Tibial artery (tissue), 4 donors: Measurements from ENCODE around the gene VRK2.

Experiments used
- DNase-seq, 2 donors: peaks; one replicate each; pipeline ENCODE4 v3.0.0-alpha.2; 2019
- H3K27ac ChIP-seq, 2 donors: fragments of 200-600 bp; sonication (generic) in 1 of 2; 1 replicate in 1 of 2; 2 replicates in 1 of 2; pipeline ENCODE4 v1.5.1; 2018 to 2019; ENCODE audit warnings: mild to moderate bottlenecking in 1 of 2
- H3K27me3 ChIP-seq, 2 donors: fragments of 200-600 bp; sonication (generic) in 1 of 2; one replicate each; pipeline versions ENCODE4 v1.5.1 to v1.6.0; 2016 to 2019
- H3K36me3 ChIP-seq, 3 donors: fragments of 200-600 bp; sonication (generic) in 2 of 3; one replicate each; pipeline ENCODE4 v1.5.1; 2016 to 2019; ENCODE audit warnings: mild to moderate bottlenecking in 2 of 3
- H3K4me1 ChIP-seq, 4 donors: fragments of 200-600 bp; sonication (generic) in 2 of 4; 1 replicate in 3 of 4; 2 replicates in 1 of 4; pipeline ENCODE4 v1.5.1; 2016 to 2019
- H3K4me3 ChIP-seq, 2 donors: fragments of 200-600 bp; sonication (generic) in 1 of 2; 1 replicate in 1 of 2; 2 replicates in 1 of 2; pipeline ENCODE4 v1.5.1; 2018 to 2019; ENCODE audit warnings: mild to moderate bottlenecking in 2 of 2
- H3K9me3 ChIP-seq, 3 donors: fragments of 200-600 bp; sonication (generic) in 1 of 3; one replicate each; pipeline ENCODE4 v1.5.1; 2016 to 2019
- CTCF ChIP-seq, 2 experiments: fragments of 200-600 bp in 1 of 2; fragments of 450-650 bp in 1 of 2; IDR thresholded peaks; one replicate each; pipeline ENCODE4 v1.5.1; 2017 to 2019; ENCODE audit warnings: antibody characterized with exemption in 2 of 2, mild to moderate bottlenecking in 1 of 2, moderate library complexity in 1 of 2
- intact Hi-C: fragments of 100-400 bp; cut with DNase I; formaldehyde crosslinking; loops from one replicate; pipeline ENCODE4 v1.15.0; 2023; ENCODE audit warnings: low total_unique reads

VRK2 gene

GRCh38 chr2:58052978-58053377 lies 6.4 kb downstream of the VRK2 start:
- intact Hi-C loops: no loop called here
- Histone ChIP-seq H3K27me3 (no peaks in the 10 kb centered on the region), H3K4me1 (peaks cover 0 to 7% (median 2%) of the 10 kb centered on the region in 4 donors), H3K27ac (no peak overlapping the region), H3K9me3 (no peaks in the 10 kb centered on the region), H3K36me3 (peaks cover 0 to 2% (median 0%) of the 10 kb centered on the region in 3 donors), H3K4me3 (no peak overlapping the region)
- no peak for TF ChIP-seq CTCF (IDR thresholded peaks at IDR 0.05)
- no peak for DNase-seq

- intact Hi-C loops: no loop called here
- TF ChIP-seq CTCF (IDR thresholded peaks at IDR 0.05): no peak
- no peak for DNase-seq
- Histone ChIP-seq H3K36me3 (peaks cover 0 to 11% (median 0%) of the 10 kb centered on the region in 3 donors), H3K27me3 (no peaks in the 10 kb centered on the region), H3K27ac (no peak overlapping the region), H3K4me1 (peaks cover 0 to 3% (median 0%) of the 10 kb centered on the region in 4 donors), H3K9me3 (no peaks in the 10 kb centered on the region), H3K4me3 (no peak overlapping the region)
Observed at GRCh38 chr2:58054264-58054663, 7.7 kb downstream of the VRK2 start.

GRCh38 chr2:58055033-58055786 lies 8.6 kb downstream of the VRK2 start:
- Histone ChIP-seq H3K4me3 (no peak overlapping the region), H3K4me1 (peaks cover 0 to 3% (median 0%) of the 10 kb centered on the region in 4 donors), H3K27ac (no peak overlapping the region), H3K36me3 (peaks cover 0 to 11% (median 0%) of the 10 kb centered on the region in 3 donors), H3K9me3 (no peaks in the 10 kb centered on the region), H3K27me3 (no peaks in the 10 kb centered on the region)
- DNase-seq: no peak
- intact Hi-C loops: no loop called here
- no peak for TF ChIP-seq CTCF (IDR thresholded peaks at IDR 0.05)

GRCh38 chr2:58056192-58056916 lies 9.7 kb downstream of the VRK2 start:
- H3K4me3 ChIP-seq: no peak overlapping the region
- H3K4me1 ChIP-seq: peaks cover 0 to 3% (median 0%) of the 10 kb centered on the region in 4 donors
- no peak for TF ChIP-seq CTCF (IDR thresholded peaks at IDR 0.05)
- H3K27me3 ChIP-seq: no peaks in the 10 kb centered on the region
- no peak overlapping the region for H3K27ac ChIP-seq
- intact Hi-C loops: no loop called here
- no peak for DNase-seq
- H3K9me3 ChIP-seq: no peaks in the 10 kb centered on the region
- peaks cover 0 to 11% (median 0%) of the 10 kb centered on the region in 3 donors for H3K36me3 ChIP-seq

- intact Hi-C loops: no loop called here
- TF ChIP-seq CTCF (IDR thresholded peaks at IDR 0.05): no peak
- no peaks in the 10 kb centered on the region for H3K27me3 ChIP-seq
- DNase-seq: no peak
- H3K4me3 ChIP-seq: no peak overlapping the region
- H3K36me3 ChIP-seq: peaks cover 0 to 11% (median 0%) of the 10 kb centered on the region in 3 donors
- H3K9me3 ChIP-seq: no peaks in the 10 kb centered on the region
- peaks cover 0 to 3% (median 0%) of the 10 kb centered on the region in 4 donors for H3K4me1 ChIP-seq
- no peak overlapping the region for H3K27ac ChIP-seq
Observed at GRCh38 chr2:58057707-58058530, 11.3 kb downstream of the VRK2 start.
